Stomach (tissue), 9 donors: ENCODE measurements around the gene ACAD11. TPM values are rescaled to one million over a fixed set of nuclear protein-coding genes. Genes with fewer than 3 reads are reported as not detected.
A peak's percentile ranks its signal among the peaks of the same experiment; 100 is the strongest.
"Not testable (repeated sequence)": the region's sequence is repeated elsewhere in the genome, so short reads cannot be mapped to it uniquely, and the experiment has no call there.

Source experiments
- DNase-seq, 2 donors: peaks; one replicate each; pipeline versions ENCODE4 v3.0.0 to v3.0.0-alpha.2; 2013 to 2019
- H3K27ac ChIP-seq, 5 donors: fragments of 200-600 bp in 4 of 5; sonication (generic) in 4 of 5; one replicate each; pipeline ENCODE4 v1.5.1; 2013 to 2019; ENCODE audit warnings: mild to moderate bottlenecking in 1 of 5, moderate library complexity in 1 of 5
- H3K27me3 ChIP-seq, 3 donors: fragments of 200-600 bp; sonication (generic); one replicate each; pipeline ENCODE4 v1.5.1; 2017 to 2019; ENCODE audit warnings: mixed run types in 1 of 3
- H3K36me3 ChIP-seq, 4 donors: fragments of 200-600 bp; sonication (generic); 1 replicate in 3 of 4; 2 replicates in 1 of 4; pipeline ENCODE4 v1.5.1; 2016 to 2019
- H3K4me1 ChIP-seq, 4 donors: fragments of 200-600 bp; sonication (generic); one replicate each; pipeline ENCODE4 v1.5.1; 2016 to 2019
- H3K4me3 ChIP-seq, 4 donors: fragments of 200-600 bp; sonication (generic) in 3 of 4; one replicate each; pipeline ENCODE4 v1.5.1; 2016 to 2019; ENCODE audit warnings: mild to moderate bottlenecking in 1 of 4
- H3K9me3 ChIP-seq, 4 donors: fragments of 200-600 bp; sonication (generic); one replicate each; pipeline ENCODE4 v1.5.1; 2016 to 2019
- EP300 ChIP-seq: sonication (generic); formaldehyde crosslinking; IDR thresholded peaks from one replicate; pipeline ENCODE4 v1.6.1; 2017; ENCODE audit warnings: antibody characterized with exemption
- POLR2A ChIP-seq, 4 donors: fragments of 450-650 bp; IDR thresholded peaks; one replicate each; pipeline ENCODE4 v1.6.1; 2016; ENCODE audit warnings: antibody characterized with exemption in 4 of 4, control low read depth in 2 of 4, mild to moderate bottlenecking in 1 of 4, moderate library complexity in 1 of 4
- POLR2AphosphoS5 ChIP-seq, 3 donors: sonication (generic); formaldehyde crosslinking; IDR thresholded peaks; one replicate each; pipeline ENCODE4 v1.6.1; 2016; ENCODE audit warnings: antibody characterized with exemption in 3 of 3
- WGBS, 5 donors: extraction: QIAGEN DNeasy Blood & Tissue Kit in 3 of 5; methylation state at CpG; one replicate each; pipeline versions ENCODE4 v1.1.5 to v1.1.7; 2013 to 2018; 5-methylcytosine and 5-hydroxymethylcytosine counted together
- intact Hi-C: fragments of 100-400 bp; cut with DNase I; formaldehyde crosslinking; loops from one replicate; pipeline ENCODE4 v1.15.1; 2023; ENCODE audit warnings: low total_unique reads
- polyA plus RNA-seq, 3 donors: library from polyadenylated mRNA; stranded (reverse); fragments of 200-250 nt; gene quantifications; one replicate each; pipeline ENCODE4 v1.2.3, GENCODE V29; 2013
- total RNA-seq, 5 donors: library from RNA; depleted of rRNA; stranded (reverse); fragments of >200 nt; gene quantifications; one replicate each; pipeline versions ENCODE4 v1.1.0 to v1.2.3, GENCODE V29; 2014 to 2016
- TF ChIP-seq, protein P1 (sequence below), 7 experiments: fragments of 450-650 bp in 4 of 7; fragments of 200-600 bp in 3 of 7; sonication (generic) in 3 of 7; IDR thresholded peaks; one replicate each; pipeline ENCODE4 v1.5.1; 2016 to 2019; ENCODE audit warnings: antibody characterized with exemption in 7 of 7, control low read depth in 2 of 7, mild to moderate bottlenecking in 1 of 7
- donor health status: healthy with polysubstance abuse.
- donor health status: Bipolar disorder and iron deficiency.
- donor health status: healthy.

Gene ACAD11
- total and polyA plus RNA-seq, 8 donors: 2.6 to 137 (median 26.2) TPM

GRCh38 chr3:132642539-132642847, 17.1 kb downstream of the ACAD11 start:
- Histone ChIP-seq H3K27me3 (no peaks in the 10 kb centered on the region), H3K9me3 (no peaks in the 10 kb centered on the region), H3K4me1 (no peaks in the 10 kb centered on the region), H3K36me3 (peaks cover 0 to 44% (median 33%) of the 10 kb centered on the region in 4 donors), H3K27ac (no peak overlapping the region), H3K4me3 (no peak overlapping the region)
- intact Hi-C loops: loop anchor here (5.0 kb wide), 1 partner anchor 105 kb away; no protein-coding TSS in a partner anchor
- WGBS, 5 donors: 61 to 74% (median 66%) methylated on average over 2 of the region's 2 CpGs
- TF ChIP-seq EP300: no peak
- TF ChIP-seq, protein P1, sequence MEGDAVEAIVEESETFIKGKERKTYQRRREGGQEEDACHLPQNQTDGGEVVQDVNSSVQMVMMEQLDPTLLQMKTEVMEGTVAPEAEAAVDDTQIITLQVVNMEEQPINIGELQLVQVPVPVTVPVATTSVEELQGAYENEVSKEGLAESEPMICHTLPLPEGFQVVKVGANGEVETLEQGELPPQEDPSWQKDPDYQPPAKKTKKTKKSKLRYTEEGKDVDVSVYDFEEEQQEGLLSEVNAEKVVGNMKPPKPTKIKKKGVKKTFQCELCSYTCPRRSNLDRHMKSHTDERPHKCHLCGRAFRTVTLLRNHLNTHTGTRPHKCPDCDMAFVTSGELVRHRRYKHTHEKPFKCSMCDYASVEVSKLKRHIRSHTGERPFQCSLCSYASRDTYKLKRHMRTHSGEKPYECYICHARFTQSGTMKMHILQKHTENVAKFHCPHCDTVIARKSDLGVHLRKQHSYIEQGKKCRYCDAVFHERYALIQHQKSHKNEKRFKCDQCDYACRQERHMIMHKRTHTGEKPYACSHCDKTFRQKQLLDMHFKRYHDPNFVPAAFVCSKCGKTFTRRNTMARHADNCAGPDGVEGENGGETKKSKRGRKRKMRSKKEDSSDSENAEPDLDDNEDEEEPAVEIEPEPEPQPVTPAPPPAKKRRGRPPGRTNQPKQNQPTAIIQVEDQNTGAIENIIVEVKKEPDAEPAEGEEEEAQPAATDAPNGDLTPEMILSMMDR (IDR thresholded peaks at IDR 0.05): peak in 2 of 7 experiments; percentile 2 to 31
- no peak for DNase-seq

DNA sequence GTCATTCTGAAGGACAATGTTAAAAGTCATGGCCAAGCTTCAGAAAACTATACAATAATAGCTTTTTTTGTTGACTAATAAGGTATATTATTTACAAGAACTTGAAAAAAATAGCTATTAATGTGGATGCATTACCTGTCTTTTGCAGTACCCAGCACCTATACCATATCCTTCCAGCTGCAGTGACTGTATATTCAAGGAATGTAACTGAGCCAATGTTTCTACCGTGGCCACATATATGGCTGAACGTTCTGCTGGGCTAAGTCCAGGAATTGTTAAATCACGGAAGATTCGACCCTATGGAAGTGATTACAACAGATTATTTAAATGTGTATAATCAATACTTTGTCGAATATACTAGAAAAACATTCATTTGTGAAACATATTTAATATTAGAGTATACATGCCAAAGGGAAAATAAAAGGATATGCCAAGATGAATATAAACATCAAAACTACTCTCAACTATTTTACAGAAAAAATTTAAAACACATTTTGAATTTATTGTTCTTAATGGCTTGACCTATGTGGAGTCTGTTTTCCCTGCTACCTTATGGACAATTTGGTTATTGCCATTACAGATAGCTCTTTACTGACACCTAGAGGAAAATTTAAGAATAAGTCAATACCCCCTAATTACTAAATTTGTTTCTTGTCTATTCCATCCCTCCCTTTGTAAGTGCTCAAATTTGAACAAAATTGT, 17.6 kb downstream of the ACAD11 start:
- no peak overlapping the region for H3K27ac ChIP-seq
- H3K4me1 ChIP-seq: no peaks in the 10 kb centered on the region
- H3K36me3 ChIP-seq: peaks cover 0 to 49% (median 36%) of the 10 kb centered on the region in 4 donors
- 63 to 77% (median 72%) methylated on average over 5 of the region's 5 CpGs for WGBS, 5 donors
- DNase-seq: peak in 1 of 2 donors; percentile 72
- H3K27me3 ChIP-seq: no peaks in the 10 kb centered on the region
- no peak overlapping the region for H3K4me3 ChIP-seq
- TF ChIP-seq POLR2AphosphoS5 (IDR thresholded peaks at IDR 0.05): no peak
- TF ChIP-seq, protein P1 (IDR thresholded peaks at IDR 0.05): peak in 5 of 7 experiments; percentile 37 to 76 (median 75)
- intact Hi-C loops: loop anchor here (5.0 kb wide), 1 partner anchor 105 kb away; no protein-coding TSS in a partner anchor
- H3K9me3 ChIP-seq: no peaks in the 10 kb centered on the region

DNA sequence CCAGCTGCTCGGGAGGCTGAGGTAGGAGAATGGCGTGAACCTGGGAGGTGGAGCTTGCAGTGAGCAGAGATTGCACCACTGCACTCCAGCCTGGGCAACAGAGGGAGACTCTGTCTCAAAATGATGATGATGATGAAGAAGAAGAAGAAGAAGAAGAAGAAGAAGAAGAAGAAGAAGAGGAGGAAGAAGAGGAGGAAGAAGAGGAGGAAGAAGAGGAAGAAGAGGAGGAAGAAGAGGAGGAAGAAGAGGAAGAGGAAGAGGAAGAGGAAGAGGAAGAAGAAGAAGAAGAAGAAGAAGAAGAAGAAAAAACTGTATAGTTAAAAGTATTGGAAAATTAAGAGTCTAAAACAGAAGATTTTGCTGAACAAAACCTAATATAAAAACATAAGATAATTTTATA, 18.2 kb downstream of the ACAD11 start:
- DNase-seq, H3K9me3 ChIP-seq, H3K4me1 ChIP-seq, H3K4me3 ChIP-seq, H3K27ac ChIP-seq, H3K27me3 ChIP-seq: not testable (repeated sequence)
- peaks cover 0 to 54% (median 41%) of the 10 kb centered on the region in 4 donors for H3K36me3 ChIP-seq
- 83 to 94% (median 88%) methylated on average over 2 of the region's 2 CpGs for WGBS, 5 donors
- intact Hi-C loops: loop anchor here (5.0 kb wide), 1 partner anchor 104 kb away; no protein-coding TSS in a partner anchor

- Histone ChIP-seq H3K27me3 (no peaks in the 10 kb centered on the region), H3K4me1 (no peaks in the 10 kb centered on the region), H3K36me3 (peaks cover 0 to 64% (median 45%) of the 10 kb centered on the region in 4 donors), H3K9me3 (no peaks in the 10 kb centered on the region), H3K4me3 (no peak overlapping the region), H3K27ac (no peak overlapping the region)
- TF ChIP-seq POLR2AphosphoS5 (IDR thresholded peaks at IDR 0.05) (no peak), POLR2A (IDR thresholded peaks at IDR 0.05) (no peak), EP300 (no peak)
- TF ChIP-seq, protein P1 (IDR thresholded peaks at IDR 0.05): no peak
- DNase-seq: no peak
- intact Hi-C loops: no loop called here
Observed at GRCh38 chr3:132638706-132639105, 20.9 kb downstream of the ACAD11 start.

- H3K36me3 ChIP-seq: peaks cover 0 to 56% (median 45%) of the 10 kb centered on the region in 4 donors
- intact Hi-C loops: no loop called here
- no peak overlapping the region for H3K27ac ChIP-seq
- no peaks in the 10 kb centered on the region for H3K9me3 ChIP-seq
- 42 to 63% (median 43%) methylated on average over 1 of the region's 1 CpG for WGBS, 5 donors
- no peak for DNase-seq
- no peaks in the 10 kb centered on the region for H3K27me3 ChIP-seq
- TF ChIP-seq POLR2AphosphoS5 (IDR thresholded peaks at IDR 0.05): no peak
- no peaks in the 10 kb centered on the region for H3K4me1 ChIP-seq
- H3K4me3 ChIP-seq: no peak overlapping the region
Observed at GRCh38 chr3:132637590-132637989, 22.0 kb downstream of the ACAD11 start.
